Naive thymus-derived CD4-positive, alpha-beta T cell (primary cell): ENCODE data around the gene TCP11X2. TPM values are rescaled to one million over a fixed set of nuclear protein-coding genes. Genes with fewer than 3 reads are reported as not detected.
"Not testable (repeated sequence)": the region's sequence is repeated elsewhere in the genome, so short reads cannot be mapped to it uniquely, and the experiment has no call there.

ENCODE experiments used
- ATAC-seq: fragments of 150-1000 bp; cut with Tn5 transposase; 2 replicates; pipeline ENCODE4 v1.10.0; 2021; ENCODE audit warnings: mild to moderate bottlenecking, moderate library complexity
- CTCF ChIA-PET: fragments of 350-600 bp; sonication (Branson Sonifier 250); formaldehyde crosslinking; loops from one replicate; lab custom pipeline; 2021; ENCODE audit warnings: antibody characterized with exemption; lab: Charles Lee
- POLR2A ChIA-PET: fragments of 350-600 bp; sonication (Branson Sonifier 250); formaldehyde crosslinking; loops from one replicate; lab custom pipeline; 2021; ENCODE audit warnings: antibody characterized with exemption, inconsistent platforms; lab: Charles Lee
- DNase-seq, 9 donors: peaks; one replicate each; pipeline versions ENCODE4 v3.0.0 to v3.0.0-alpha.2; 2020 to 2022; ENCODE audit warnings: mixed read lengths in 1 of 9
- H3K27ac ChIP-seq: one replicate; pipeline ENCODE4 v1.7.0; 2013; ENCODE audit warnings: mild to moderate bottlenecking, low read depth, low read length, moderate library complexity
- H3K27me3 ChIP-seq, 2 donors: one replicate each; pipeline ENCODE4 v1.7.0; 2013; ENCODE audit warnings: low read length in 2 of 2, mild to moderate bottlenecking in 2 of 2, moderate library complexity in 2 of 2; ENCODE audit not compliant: control insufficient read depth in 2 of 2, insufficient read depth in 2 of 2
- H3K36me3 ChIP-seq, 3 experiments: 1 replicate in 2 of 3; 2 replicates in 1 of 3; pipeline ENCODE4 v1.7.0; 2013; ENCODE audit warnings: low read length in 3 of 3, mild to moderate bottlenecking in 3 of 3, moderate library complexity in 1 of 3; ENCODE audit not compliant: insufficient read depth in 3 of 3, control insufficient read depth in 2 of 3
- H3K4me1 ChIP-seq, 2 donors: one replicate each; pipeline ENCODE4 v1.7.0; 2013; ENCODE audit warnings: low read length in 2 of 2, mild to moderate bottlenecking in 2 of 2, moderate library complexity in 1 of 2; ENCODE audit not compliant: control insufficient read depth in 2 of 2, insufficient read depth in 2 of 2
- H3K4me3 ChIP-seq: 2 replicates; pipeline ENCODE4 v1.7.0; 2013; ENCODE audit warnings: mild to moderate bottlenecking, low read length
- H3K9me3 ChIP-seq, 3 experiments: 1 replicate in 2 of 3; 2 replicates in 1 of 3; pipeline ENCODE4 v1.7.0; 2013; ENCODE audit warnings: low read length in 3 of 3; ENCODE audit not compliant: control insufficient read depth in 2 of 3
- H3K27ac Mint-ChIP-seq, 9 donors: one replicate each; pipeline ENCODE4 v1.8.0; 2020 to 2022; ENCODE audit warnings: mixed read lengths in 9 of 9, mild to moderate bottlenecking in 8 of 9, moderate library complexity in 5 of 9, inconsistent platforms in 2 of 9
- H3K27me3 Mint-ChIP-seq, 5 donors: one replicate each; pipeline ENCODE4 v1.8.0; 2021 to 2022; ENCODE audit warnings: mixed read lengths in 5 of 5, mild to moderate bottlenecking in 1 of 5
- H3K36me3 Mint-ChIP-seq, 5 donors: one replicate each; pipeline ENCODE4 v1.8.0; 2020 to 2022; ENCODE audit warnings: mixed read lengths in 5 of 5, mild to moderate bottlenecking in 3 of 5, inconsistent platforms in 1 of 5
- H3K4me1 Mint-ChIP-seq, 7 donors: one replicate each; pipeline ENCODE4 v1.8.0; 2020 to 2022; ENCODE audit warnings: mixed read lengths in 7 of 7, mild to moderate bottlenecking in 3 of 7, inconsistent platforms in 1 of 7
- H3K4me3 Mint-ChIP-seq, 10 donors: one replicate each; pipeline ENCODE4 v1.8.0; 2020 to 2022; ENCODE audit warnings: mild to moderate bottlenecking in 10 of 10, mixed read lengths in 10 of 10, moderate library complexity in 6 of 10, inconsistent platforms in 2 of 10
- H3K9me3 Mint-ChIP-seq, 11 donors: one replicate each; pipeline ENCODE4 v1.8.0; 2020 to 2022; ENCODE audit warnings: mixed read lengths in 11 of 11, mild to moderate bottlenecking in 4 of 11, inconsistent platforms in 1 of 11, moderate library complexity in 1 of 11
- intact Hi-C, 2 donors: fragments of 100-400 bp; cut with micrococcal nuclease; formaldehyde crosslinking; loops; one replicate each; pipeline ENCODE4 v1.15.1; 2023
- polyA plus RNA-seq, 2 donors: library from polyadenylated mRNA; unstranded; fragments of 300-500 nt; fragmentation: Illumina TruSeq; gene quantifications; one replicate each; pipeline ENCODE4 v1.2.3, GENCODE V29; 2021
- total RNA-seq, 6 experiments: library from RNA in 5 of 6; stranded (reverse) in 5 of 6; gene quantifications; 1 replicate in 5 of 6; 2 replicates in 1 of 6; pipeline ENCODE4 v1.2.3 and lab custom pipeline; 2021 to 2026

Gene TCP11X2
- total RNA-seq (not detected), polyA plus RNA-seq (not detected), total RNA-seq (lab: John Stamatoyannopoulos, UW) (not detected)

DNA sequence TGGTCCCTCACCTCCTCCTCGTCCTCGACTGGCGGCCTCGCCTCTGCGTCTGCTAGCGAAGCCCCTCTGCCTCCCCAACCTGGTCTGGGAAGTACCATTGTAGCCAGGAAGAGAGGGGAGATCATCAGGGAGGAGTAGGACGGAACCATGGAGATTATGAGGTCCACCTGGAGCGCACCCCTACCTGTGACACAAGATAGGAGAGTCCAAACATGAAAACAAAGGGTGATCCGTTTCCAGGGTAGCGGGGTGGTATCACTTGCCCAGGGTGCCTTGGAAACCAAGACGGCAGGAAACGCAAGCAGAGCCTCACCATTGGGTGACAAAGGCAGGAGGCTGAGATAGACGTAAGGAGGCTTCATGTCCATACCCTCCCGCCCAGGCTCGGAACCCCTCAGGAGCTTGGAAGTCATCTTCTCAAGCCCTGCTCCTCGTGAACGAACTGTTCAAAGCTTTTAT is at the start of gene TCP11X2:
TCP11X2 (minus strand) TSS at position 51 of the 459 bp plus-strand sequence.
- H3K27ac Mint-ChIP-seq, H3K36me3 ChIP-seq, H3K4me1 ChIP-seq, H3K27ac ChIP-seq, intact Hi-C loops, H3K4me3 ChIP-seq, H3K9me3 ChIP-seq, ATAC-seq, H3K4me1 Mint-ChIP-seq, CTCF ChIA-PET, H3K27me3 Mint-ChIP-seq, H3K36me3 Mint-ChIP-seq, H3K9me3 Mint-ChIP-seq, POLR2A ChIA-PET, H3K4me3 Mint-ChIP-seq, H3K27me3 ChIP-seq, DNase-seq: not testable (repeated sequence)

GRCh38 chrX:102517326-102517725 is 45.7 kb upstream of the TCP11X2 start:
- no peak overlapping the region for H3K27ac ChIP-seq
- no peaks in the 10 kb centered on the region for H3K9me3 ChIP-seq
- ChIA-PET CTCF (no interaction called here), POLR2A (no interaction called here)
- no peak overlapping the region for H3K4me3 ChIP-seq
- Mint-ChIP-seq H3K4me3 (peak overlapping the region in 9 of 10 donors; percentile 39 to 86 (median 80)), H3K36me3 (no peaks in the 10 kb centered on the region), H3K9me3 (no peaks in the 10 kb centered on the region), H3K4me1 (peaks cover 0 to 11% (median 0%) of the 10 kb centered on the region in 7 donors), H3K27me3 (peaks cover 29 to 48% (median 39%) of the 10 kb centered on the region in 5 donors), H3K27ac (no peak overlapping the region)
- H3K36me3 ChIP-seq, result no peaks in the 10 kb centered on the region
- intact Hi-C loops, result loop anchor here (2.0 to 5.0 kb wide), 3 partner anchors 80 to 449 kb away; partner anchors contain the start of genes ARMCX5 (in 1 of the 2) and GPRASP1 (in 1 of the 2)
- no peak for DNase-seq
- no peaks in the 10 kb centered on the region for H3K27me3 ChIP-seq
- no peaks in the 10 kb centered on the region for H3K4me1 ChIP-seq
- no peak for ATAC-seq

- Histone ChIP-seq H3K4me1 (no peaks in the 10 kb centered on the region), H3K27me3 (no peaks in the 10 kb centered on the region), H3K9me3 (no peaks in the 10 kb centered on the region), H3K36me3 (no peaks in the 10 kb centered on the region), H3K4me3 (peak within 1 kb of the TSS; percentile 43), H3K27ac (no peak within 1 kb of the TSS)
- H3K4me1 Mint-ChIP-seq, result peaks cover 0 to 11% (median 0%) of the 10 kb centered on the region in 7 donors
- H3K4me3 Mint-ChIP-seq, result peak within 1 kb of the TSS; percentile 69 to 87 (median 84)
- no peak within 1 kb of the TSS for H3K27ac Mint-ChIP-seq
- H3K36me3 Mint-ChIP-seq, result no peaks in the 10 kb centered on the region
- ATAC-seq, result peak; percentile 90
- H3K9me3 Mint-ChIP-seq, result no peaks in the 10 kb centered on the region
- intact Hi-C loops, result loop anchor here (2.0 to 5.0 kb wide), 3 partner anchors 81 to 447 kb away; partner anchors contain the start of genes ARMCX5 (in 1 of the 2) and GPRASP1 (in 1 of the 2)
- H3K27me3 Mint-ChIP-seq, result peaks cover 30 to 48% (median 39%) of the 10 kb centered on the region in 5 donors
- ChIA-PET POLR2A (no interaction called here), CTCF (no interaction called here)
- peak; percentile 8 to 57 (median 42) for DNase-seq
Measured at GRCh38 chrX:102515975-102516941, 44.6 kb upstream of the TCP11X2 start, which contains the start of gene TMSB15A. TSS of gene TMSB15A (minus strand) at chrX:102516739.

GRCh38 chrX:102514536-102514935 is 42.9 kb upstream of the TCP11X2 start:
- no peaks in the 10 kb centered on the region for H3K4me1 ChIP-seq
- ChIA-PET CTCF (no interaction called here), POLR2A (no interaction called here)
- no peaks in the 10 kb centered on the region for H3K36me3 ChIP-seq
- intact Hi-C loops, result no loop called here
- no peak overlapping the region for H3K4me3 Mint-ChIP-seq
- no peak overlapping the region for H3K4me3 ChIP-seq
- H3K9me3 ChIP-seq, result no peaks in the 10 kb centered on the region
- peaks cover 30 to 53% (median 42%) of the 10 kb centered on the region in 5 donors for H3K27me3 Mint-ChIP-seq
- H3K27ac ChIP-seq, result no peak overlapping the region
- H3K4me1 Mint-ChIP-seq, result peaks cover 0 to 11% (median 0%) of the 10 kb centered on the region in 7 donors
- ATAC-seq (no peak), DNase-seq (no peak)
- H3K36me3 Mint-ChIP-seq, result no peaks in the 10 kb centered on the region
- no peaks in the 10 kb centered on the region for H3K9me3 Mint-ChIP-seq
- H3K27me3 ChIP-seq, result no peaks in the 10 kb centered on the region
- no peak overlapping the region for H3K27ac Mint-ChIP-seq

- H3K36me3 ChIP-seq, result no peaks in the 10 kb centered on the region
- no peaks in the 10 kb centered on the region for H3K4me1 ChIP-seq
- no peak overlapping the region for H3K27ac Mint-ChIP-seq
- CTCF ChIA-PET, result no interaction called here
- no peak overlapping the region for H3K4me3 Mint-ChIP-seq
- POLR2A ChIA-PET, result no interaction called here
- H3K4me1 Mint-ChIP-seq, result no peaks in the 10 kb centered on the region
- intact Hi-C loops, result no loop called here
- no peaks in the 10 kb centered on the region for H3K27me3 ChIP-seq
- H3K9me3 ChIP-seq, result no peaks in the 10 kb centered on the region
- peaks cover 0 to 24% (median 4%) of the 10 kb centered on the region in 11 donors for H3K9me3 Mint-ChIP-seq
- ATAC-seq (no peak), DNase-seq (no peak)
- H3K27me3 Mint-ChIP-seq, result peaks cover 0 to 5% (median 0%) of the 10 kb centered on the region in 5 donors
- H3K4me3 ChIP-seq, result no peak overlapping the region
- H3K36me3 Mint-ChIP-seq, result no peaks in the 10 kb centered on the region
- H3K27ac ChIP-seq, result no peak overlapping the region
Measured at GRCh38 chrX:102498732-102499131, 27.1 kb upstream of the TCP11X2 start.

DNA sequence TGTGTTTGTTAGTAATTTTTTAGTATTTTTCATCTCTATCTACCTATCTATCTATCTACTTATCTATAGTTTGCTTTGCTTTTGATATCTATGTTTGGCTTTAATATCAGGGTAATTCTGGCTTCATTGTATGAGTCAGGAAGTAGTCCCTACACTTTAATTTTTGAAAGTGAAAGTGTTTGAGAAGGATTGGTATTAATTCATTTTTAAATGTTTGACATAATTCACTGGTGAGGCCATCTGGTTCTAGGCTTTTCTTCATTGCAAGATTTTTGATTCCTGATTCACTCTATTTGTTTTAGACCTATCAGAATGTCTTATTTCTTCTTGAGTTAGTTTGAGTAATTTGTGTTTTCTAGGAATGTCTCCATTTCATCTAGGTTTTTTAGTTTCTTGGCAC is 20.2 kb upstream of the TCP11X2 start:
- no peak for ATAC-seq
- ChIA-PET POLR2A (no interaction called here), CTCF (no interaction called here)
- H3K9me3 ChIP-seq, result no peaks in the 10 kb centered on the region
- H3K4me3 Mint-ChIP-seq, result no peak overlapping the region
- H3K4me3 ChIP-seq, result no peak overlapping the region
- H3K4me1 ChIP-seq, result no peaks in the 10 kb centered on the region
- H3K36me3 ChIP-seq, result no peaks in the 10 kb centered on the region
- no peaks in the 10 kb centered on the region for H3K27me3 ChIP-seq
- no peak overlapping the region for H3K27ac ChIP-seq
- no peaks in the 10 kb centered on the region for H3K27me3 Mint-ChIP-seq
- peaks cover 0 to 13% (median 0%) of the 10 kb centered on the region in 11 donors for H3K9me3 Mint-ChIP-seq
- H3K4me1 Mint-ChIP-seq, result peaks cover 0 to 8% (median 0%) of the 10 kb centered on the region in 7 donors
- peak overlapping the region in 1 of 9 donors; percentile 53 for H3K27ac Mint-ChIP-seq
- intact Hi-C loops, result no loop called here
- no peaks in the 10 kb centered on the region for H3K36me3 Mint-ChIP-seq
- no peak for DNase-seq
